OCI-LY1 (cell line): ENCODE data around the gene BRD8.
"Not testable (repeated sequence)": the region's sequence is repeated elsewhere in the genome, so short reads cannot be mapped to it uniquely, and the experiment has no call there.

Source experiments
- H2AFZ ChIP-seq: fragments of 200-600 bp; sonication (generic), shearing (Covaris generic); 2 replicates; pipeline ENCODE4 v1.6.0; 2014; ENCODE audit warnings: antibody characterized with exemption, mild to moderate bottlenecking, low read length
- H3F3A ChIP-seq: fragments of 200-600 bp; sonication (generic), shearing (Covaris generic); 2 replicates; pipeline ENCODE4 v1.6.0; 2014; ENCODE audit warnings: mild to moderate bottlenecking, antibody characterized with exemption, low read length, moderate library complexity; ENCODE audit not compliant: insufficient read depth
- H3K27ac ChIP-seq: fragments of 200-600 bp; sonication (generic); 2 replicates; pipeline ENCODE4 v1.5.1; 2014; ENCODE audit warnings: low read length, mixed run types, mild to moderate bottlenecking, low read depth; ENCODE audit not compliant: poor library complexity, severe bottlenecking
- H3K27me3 ChIP-seq: fragments of 200-600 bp; sonication (generic); 2 replicates; pipeline ENCODE4 v1.6.0; 2014; ENCODE audit warnings: antibody characterized with exemption, mild to moderate bottlenecking, low read length, moderate library complexity; ENCODE audit not compliant: insufficient read depth
- H3K36me3 ChIP-seq: fragments of 200-600 bp; sonication (generic); 2 replicates; pipeline ENCODE4 v1.6.1; 2014; ENCODE audit warnings: mild to moderate bottlenecking, antibody characterized with exemption, low read length, moderate library complexity, mixed read lengths; ENCODE audit not compliant: insufficient read depth
- H3K4me1 ChIP-seq: fragments of 200-600 bp; sonication (generic); 2 replicates; pipeline ENCODE4 v1.5.1; 2014; ENCODE audit warnings: mild to moderate bottlenecking, low read length, moderate library complexity; ENCODE audit not compliant: insufficient read depth, severe bottlenecking
- H3K4me2 ChIP-seq: fragments of 200-600 bp; sonication (generic), shearing (Covaris generic); 2 replicates; pipeline ENCODE4 v1.6.1; 2014; ENCODE audit warnings: low read length
- H3K4me3 ChIP-seq: fragments of 200-600 bp; sonication (generic); 2 replicates; pipeline ENCODE4 v1.5.1; 2014; ENCODE audit warnings: low read length, low read depth, mild to moderate bottlenecking, mixed read lengths; ENCODE audit not compliant: poor library complexity, severe bottlenecking
- H3K79me2 ChIP-seq: fragments of 200-600 bp; shearing (Covaris generic); 2 replicates; pipeline ENCODE4 v1.6.1; 2016; ENCODE audit warnings: mixed run types, low read length, mixed read lengths; ENCODE audit not compliant: insufficient read depth
- H3K9ac ChIP-seq: fragments of 200-600 bp; sonication (generic), shearing (Covaris generic); 2 replicates; pipeline ENCODE4 v1.6.1; 2014; ENCODE audit warnings: mild to moderate bottlenecking, low read length, mixed read lengths
- H3K9me2 ChIP-seq: fragments of 200-600 bp; sonication (generic), shearing (Covaris generic); 2 replicates; pipeline ENCODE4 v1.6.1; 2014; ENCODE audit warnings: low read depth, mild to moderate bottlenecking, low read length, mixed read lengths
- H3K9me3 ChIP-seq: fragments of 200-600 bp; shearing (Covaris generic); 2 replicates; pipeline ENCODE4 v1.6.1; 2014; ENCODE audit warnings: low read length, mixed read lengths
- H4K20me1 ChIP-seq: fragments of 200-600 bp; sonication (generic), shearing (Covaris generic); 2 replicates; pipeline ENCODE4 v1.6.0; 2016; ENCODE audit warnings: mild to moderate bottlenecking, low read length; ENCODE audit not compliant: insufficient read depth
- CTCF ChIP-seq: fragments of 200-600 bp; sonication (generic), shearing (Covaris generic); IDR thresholded peaks from 2 replicates; pipeline ENCODE4 v1.5.1; 2017; ENCODE audit warnings: mild to moderate bottlenecking, antibody characterized with exemption, low read length, moderate library complexity, mixed read lengths
- EZH2 ChIP-seq: fragments of 200-600 bp; sonication (generic), shearing (Covaris generic); IDR thresholded peaks from 2 replicates; pipeline ENCODE4 v1.8.0; 2017; ENCODE audit warnings: borderline replicate concordance, mixed run types, mild to moderate bottlenecking, antibody characterized with exemption, low read length, moderate library complexity, mixed read lengths

The BRD8 gene

GRCh38 chr5:138212828-138213160, 34.4 kb upstream of the BRD8 start:
- Histone ChIP-seq H3F3A (no peaks in the 10 kb centered on the region), H4K20me1 (no peaks in the 10 kb centered on the region), H3K9me2 (no peaks in the 10 kb centered on the region), H3K27me3 (no peaks in the 10 kb centered on the region), H3K4me2 (peak overlapping the region; percentile 86), H3K4me3 (peak overlapping the region; percentile 95), H3K9ac (peak overlapping the region; percentile 95), H3K79me2 (peaks cover 28% of the 10 kb centered on the region), H3K27ac (peak overlapping the region; percentile 34), H2AFZ (peak overlapping the region; percentile 54; the same call in 1 of the 2 replicates), H3K9me3 (no peaks in the 10 kb centered on the region), H3K36me3 (peaks cover 22% of the 10 kb centered on the region), H3K4me1 (peaks cover 18% of the 10 kb centered on the region)
- TF ChIP-seq EZH2 = no peak
- TF ChIP-seq CTCF = no peak

- H3K79me2 ChIP-seq = peaks cover 31% of the 10 kb centered on the region
- no peaks in the 10 kb centered on the region for H3K9me2 ChIP-seq
- peaks cover 36% of the 10 kb centered on the region for H3K36me3 ChIP-seq
- H3K4me3 ChIP-seq = no peak overlapping the region
- TF ChIP-seq EZH2 (no peak), CTCF (no peak)
- no peak overlapping the region for H3K9ac ChIP-seq
- no peak overlapping the region for H3K4me2 ChIP-seq
- H3K4me1 ChIP-seq = peaks cover 18% of the 10 kb centered on the region
- no peaks in the 10 kb centered on the region for H3F3A ChIP-seq
- H2AFZ ChIP-seq = no peak overlapping the region
- H3K9me3 ChIP-seq = no peaks in the 10 kb centered on the region
- H3K27ac ChIP-seq = no peak overlapping the region
- no peaks in the 10 kb centered on the region for H3K27me3 ChIP-seq
- H4K20me1 ChIP-seq = no peaks in the 10 kb centered on the region
Measured at GRCh38 chr5:138210985-138211384, 32.6 kb upstream of the BRD8 start.

- H3F3A ChIP-seq, H3K9me3 ChIP-seq, H3K4me2 ChIP-seq, H3K79me2 ChIP-seq, H4K20me1 ChIP-seq, H2AFZ ChIP-seq, H3K4me1 ChIP-seq, H3K27me3 ChIP-seq, H3K27ac ChIP-seq, H3K9me2 ChIP-seq, H3K9ac ChIP-seq, H3K4me3 ChIP-seq: not testable (repeated sequence)
- H3K36me3 ChIP-seq = peaks cover 84% of the 10 kb centered on the region
Measured at GRCh38 chr5:138193859-138194258, 15.4 kb upstream of the BRD8 start.

- Histone ChIP-seq H2AFZ (no peak overlapping the region), H3K4me3 (no peak overlapping the region), H3F3A (no peaks in the 10 kb centered on the region), H3K4me2 (no peak overlapping the region), H3K4me1 (no peaks in the 10 kb centered on the region), H3K36me3 (peaks cover 84% of the 10 kb centered on the region), H3K79me2 (no peaks in the 10 kb centered on the region), H4K20me1 (no peaks in the 10 kb centered on the region), H3K9me2 (no peaks in the 10 kb centered on the region), H3K27me3 (no peaks in the 10 kb centered on the region), H3K9me3 (no peaks in the 10 kb centered on the region), H3K27ac (no peak overlapping the region), H3K9ac (no peak overlapping the region)
- TF ChIP-seq EZH2 (no peak), CTCF (no peak)
Measured at GRCh38 chr5:138192826-138193225, 14.4 kb upstream of the BRD8 start.
